PC-9 (cell line): ENCODE measurements around the gene LLPH. TPM values are rescaled to one million over a fixed set of nuclear protein-coding genes. Genes with fewer than 3 reads are reported as not detected.

ENCODE experiments used
- BruUV-seq: library from RNA; stranded (reverse); fragments of 400-500 nt; replicated peaks from 2 replicates; lab custom pipeline; 2021; lab: Mats Ljungman, UMichigan
- CTCF ChIA-PET: fragments of 300-600 bp; sonication (Branson Sonifier 250); formaldehyde crosslinking; loops from one replicate; lab custom pipeline; 2022; ENCODE audit warnings: antibody characterized with exemption; lab: Charles Lee
- POLR2A ChIA-PET: fragments of 300-600 bp; sonication (Branson Sonifier 250); formaldehyde crosslinking; loops from one replicate; lab custom pipeline; 2022; ENCODE audit warnings: antibody characterized with exemption; ENCODE audit not compliant: unreplicated experiment; lab: Charles Lee
- DNase-seq, 2 experiments: peaks; one replicate each; pipeline versions ENCODE4 v3.0.0 to v3.0.0-alpha.2; 2015 to 2022; ENCODE audit warnings: mixed read lengths in 1 of 2
- H2AFZ ChIP-seq: fragments of 200-600 bp; sonication (generic); 2 replicates; pipeline ENCODE4 v1.8.1; 2017; ENCODE audit warnings: antibody characterized with exemption
- H3F3A ChIP-seq: fragments of 200-600 bp; sonication (generic); 2 replicates; pipeline ENCODE4 v1.8.1; 2017; ENCODE audit warnings: antibody characterized with exemption, mild to moderate bottlenecking, low read depth; ENCODE audit not compliant: insufficient read depth
- H3K27ac ChIP-seq: fragments of 200-600 bp; sonication (generic); 2 replicates; pipeline ENCODE4 v1.6.1; 2016; ENCODE audit warnings: mixed run types
- H3K27me3 ChIP-seq: fragments of 200-600 bp; sonication (generic); 2 replicates; pipeline ENCODE4 v1.6.1; 2016; ENCODE audit warnings: low read depth, mixed run types; ENCODE audit not compliant: insufficient read depth
- H3K36me3 ChIP-seq: fragments of 200-600 bp; sonication (generic); 2 replicates; pipeline ENCODE4 v1.6.1; 2016; ENCODE audit warnings: low read depth, mixed run types
- H3K4me1 ChIP-seq: fragments of 200-600 bp; sonication (generic); replicated peaks from 2 replicates; pipeline ENCODE4 v1.6.1; 2016; ENCODE audit warnings: mixed run types; ENCODE audit not compliant: insufficient read depth
- H3K4me2 ChIP-seq: fragments of 200-600 bp; sonication (generic); 2 replicates; pipeline ENCODE4 v1.6.1; 2017; ENCODE audit warnings: mixed run types
- H3K4me3 ChIP-seq: fragments of 200-600 bp; sonication (generic); 2 replicates; pipeline ENCODE4 v1.6.1; 2016; ENCODE audit warnings: mixed run types
- H3K79me2 ChIP-seq: fragments of 200-600 bp; sonication (generic); 2 replicates; pipeline ENCODE4 v1.6.1; 2017; ENCODE audit warnings: low read depth, mixed run types
- H3K9me2 ChIP-seq: fragments of 200-600 bp; sonication (generic); 2 replicates; pipeline ENCODE4 v1.8.1; 2017; ENCODE audit warnings: mild to moderate bottlenecking; ENCODE audit not compliant: insufficient read depth
- H3K9me3 ChIP-seq: fragments of 200-600 bp; sonication (generic); 2 replicates; pipeline ENCODE4 v1.8.1; 2016; ENCODE audit warnings: low read depth; ENCODE audit not compliant: insufficient read depth
- H4K20me1 ChIP-seq: fragments of 200-600 bp; sonication (generic); 2 replicates; pipeline ENCODE4 v1.8.1; 2017; ENCODE audit not compliant: insufficient read depth
- EZH2 ChIP-seq: fragments of 200-600 bp; sonication (generic); IDR thresholded peaks from 2 replicates; pipeline ENCODE4 v1.8.0; 2017; ENCODE audit warnings: antibody characterized with exemption, low read depth
- intact Hi-C: fragments of 100-400 bp; cut with micrococcal nuclease; formaldehyde crosslinking; loops from one replicate; pipeline ENCODE4 v1.10.0; 2022; ENCODE audit not compliant: unreplicated experiment
- total RNA-seq: library from RNA; stranded (reverse); gene quantifications from 2 replicates; pipeline ENCODE4 v1.2.3, GENCODE V29; 2021
- TF ChIP-seq, protein P1 (sequence below): fragments of 200-600 bp; sonication (generic); conservative IDR thresholded peaks from 2 replicates; pipeline ENCODE4 v1.6.1; 2017; ENCODE audit warnings: mixed run types, antibody characterized with exemption, mild to moderate bottlenecking, moderate library complexity

LLPH gene
- total RNA-seq, 1 experiment from 2014 or later: 25.0 TPM

- no peak overlapping the region for H3K27ac ChIP-seq
- no peaks in the 10 kb centered on the region for H3K9me2 ChIP-seq
- intact Hi-C loops: loop anchor here (10.0 kb wide), 1 partner anchor 272 kb away; no protein-coding TSS in a partner anchor
- BruUV-seq: no TSS peak
- H2AFZ ChIP-seq: no peak overlapping the region
- CTCF ChIA-PET: no interaction called here
- no peaks in the 10 kb centered on the region for H3K9me3 ChIP-seq
- peak; percentile 19 to 51 for DNase-seq
- H3K4me1 ChIP-seq: peaks cover 16% of the 10 kb centered on the region
- H4K20me1 ChIP-seq: 0 out of 2 replicates have a peak, but pooled peaks cover 9% of the 10 kb centered on the region
- no peaks in the 10 kb centered on the region for H3K27me3 ChIP-seq
- TF ChIP-seq, protein P1, sequence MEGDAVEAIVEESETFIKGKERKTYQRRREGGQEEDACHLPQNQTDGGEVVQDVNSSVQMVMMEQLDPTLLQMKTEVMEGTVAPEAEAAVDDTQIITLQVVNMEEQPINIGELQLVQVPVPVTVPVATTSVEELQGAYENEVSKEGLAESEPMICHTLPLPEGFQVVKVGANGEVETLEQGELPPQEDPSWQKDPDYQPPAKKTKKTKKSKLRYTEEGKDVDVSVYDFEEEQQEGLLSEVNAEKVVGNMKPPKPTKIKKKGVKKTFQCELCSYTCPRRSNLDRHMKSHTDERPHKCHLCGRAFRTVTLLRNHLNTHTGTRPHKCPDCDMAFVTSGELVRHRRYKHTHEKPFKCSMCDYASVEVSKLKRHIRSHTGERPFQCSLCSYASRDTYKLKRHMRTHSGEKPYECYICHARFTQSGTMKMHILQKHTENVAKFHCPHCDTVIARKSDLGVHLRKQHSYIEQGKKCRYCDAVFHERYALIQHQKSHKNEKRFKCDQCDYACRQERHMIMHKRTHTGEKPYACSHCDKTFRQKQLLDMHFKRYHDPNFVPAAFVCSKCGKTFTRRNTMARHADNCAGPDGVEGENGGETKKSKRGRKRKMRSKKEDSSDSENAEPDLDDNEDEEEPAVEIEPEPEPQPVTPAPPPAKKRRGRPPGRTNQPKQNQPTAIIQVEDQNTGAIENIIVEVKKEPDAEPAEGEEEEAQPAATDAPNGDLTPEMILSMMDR: no peak
- no peak for TF ChIP-seq EZH2
- H3K4me2 ChIP-seq: peak overlapping the region; percentile 88
- no peaks in the 10 kb centered on the region for H3F3A ChIP-seq
- peaks cover 49% of the 10 kb centered on the region for H3K79me2 ChIP-seq
- peak overlapping the region; percentile 91; the same call in 1 of the 2 replicates for H3K4me3 ChIP-seq
- H3K36me3 ChIP-seq: peaks cover 14% of the 10 kb centered on the region
- POLR2A ChIA-PET: interaction anchor here (0.6 kb wide), 1 partner anchor 309 kb away, joined by 5 read pairs; no protein-coding TSS in a partner anchor
These were observed 1.9 kb upstream of the LLPH start for GRCh38 chr12:66132408-66132807.

GRCh38 chr12:66131067-66131688 lies 628 bp upstream of the LLPH start:
- CTCF ChIA-PET: interaction anchor here (0.7 kb wide), 1 partner anchor 38 kb away, joined by 3 read pairs; the partner anchor contains the start of gene TMBIM4
- POLR2A ChIA-PET: interaction anchor here (0.5 to 0.7 kb wide), 5 partner anchors 171 to 1398 kb away, joined by 3 to 4 read pairs (median 3); partner anchors contain the start of genes GRIP1 and HELB
- H3K4me2 ChIP-seq: peak overlapping the region; percentile 88
- no peaks in the 10 kb centered on the region for H3K27me3 ChIP-seq
- H3K4me1 ChIP-seq: peaks cover 16% of the 10 kb centered on the region
- no peaks in the 10 kb centered on the region for H3K9me3 ChIP-seq
- H3K36me3 ChIP-seq: peaks cover 18% of the 10 kb centered on the region
- H3K9me2 ChIP-seq: no peaks in the 10 kb centered on the region
- peak overlapping the region; percentile 92 for H2AFZ ChIP-seq
- H3K4me3 ChIP-seq: peak overlapping the region; percentile 91
- H3K27ac ChIP-seq: peak overlapping the region; percentile 63
- intact Hi-C loops: loop anchor here (2.0 to 10.0 kb wide), 2 partner anchors 38 to 274 kb away; partner anchors contain the start of gene TMBIM4
- 0 out of 2 replicates have a peak, but pooled peaks cover 15% of the 10 kb centered on the region for H4K20me1 ChIP-seq
- no peaks in the 10 kb centered on the region for H3F3A ChIP-seq
- no peak for DNase-seq
- BruUV-seq: TSS peak; percentile 81
- TF ChIP-seq, protein P1: no peak
- no peak for TF ChIP-seq EZH2
- peaks cover 60% of the 10 kb centered on the region for H3K79me2 ChIP-seq

DNA sequence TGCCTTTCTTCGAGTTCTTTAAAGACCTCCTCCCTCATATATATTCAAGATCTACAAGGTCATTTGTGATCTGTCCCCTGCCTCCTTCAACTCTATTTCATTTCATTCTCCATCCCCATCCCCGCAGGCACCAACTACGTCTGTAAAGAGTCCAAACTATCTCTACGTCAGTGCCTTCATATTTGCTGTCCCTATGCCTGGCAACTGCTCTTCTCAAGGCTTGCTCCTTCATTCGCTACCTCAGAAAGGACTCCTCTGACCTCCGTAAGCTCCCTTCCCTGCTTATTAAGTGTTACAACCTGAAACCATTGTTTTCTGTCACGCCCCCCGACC lies 650 bp downstream of the LLPH start:
- H3K79me2 ChIP-seq: peaks cover 60% of the 10 kb centered on the region
- H3K9me3 ChIP-seq: no peaks in the 10 kb centered on the region
- peak overlapping the region; percentile 92 for H3K4me2 ChIP-seq
- H3K27ac ChIP-seq: no peak overlapping the region
- BruUV-seq: no TSS peak
- H3K9me2 ChIP-seq: no peaks in the 10 kb centered on the region
- CTCF ChIA-PET: no interaction called here
- peaks cover 24% of the 10 kb centered on the region; the same call in 1 of the 2 replicates for H4K20me1 ChIP-seq
- H3K4me1 ChIP-seq: peaks cover 16% of the 10 kb centered on the region
- H2AFZ ChIP-seq: peak overlapping the region; percentile 92
- no peaks in the 10 kb centered on the region for H3K27me3 ChIP-seq
- DNase-seq: peak in 1 of 2 experiments; percentile 9
- no peaks in the 10 kb centered on the region for H3F3A ChIP-seq
- no peak for TF ChIP-seq EZH2
- TF ChIP-seq, protein P1: no peak
- H3K4me3 ChIP-seq: peak overlapping the region; percentile 91
- peaks cover 23% of the 10 kb centered on the region for H3K36me3 ChIP-seq
- intact Hi-C loops: loop anchor here (2.0 to 10.0 kb wide), 2 partner anchors 39 to 275 kb away; partner anchors contain the start of gene TMBIM4
- POLR2A ChIA-PET: no interaction called here
